HepG2 (cell line): Measurements from ENCODE around the gene TXNDC2. TPM values are rescaled to one million over a fixed set of nuclear protein-coding genes. Genes with fewer than 3 reads are reported as not detected.

Experiments used
- CBX2 ChIP-seq, 2 experiments: fragments of 200-600 bp in 1 of 2; sonication (generic); formaldehyde crosslinking in 1 of 2; IDR thresholded peaks; 2 replicates each; pipeline versions ENCODE4 v1.7.0 to v1.8.1; 2018 to 2022; ENCODE audit warnings: low read depth in 2 of 2, low read length in 1 of 2, mild to moderate bottlenecking in 1 of 2, missing genetic modification reagents in 1 of 2
- ESRRA ChIP-seq: sonication (generic); formaldehyde crosslinking; IDR thresholded peaks from 2 replicates; pipeline ENCODE4 v1.5.1; 2020; ENCODE audit warnings: mild to moderate bottlenecking, low read depth, missing genetic modification reagents
- FOXA1 ChIP-seq, 2 experiments: fragments of 450-650 bp in 1 of 2; sonication (generic) in 1 of 2; formaldehyde crosslinking in 1 of 2; IDR thresholded peaks; 2 replicates each; pipeline versions ENCODE4 v1.4.0 to v1.6.1; 2016 to 2020; ENCODE audit warnings: missing genetic modification reagents in 1 of 2
- HDAC6 ChIP-seq: fragments of 200-600 bp; sonication (generic); IDR thresholded peaks from 2 replicates; pipeline ENCODE4 v1.7.0; 2017; ENCODE audit warnings: mild to moderate bottlenecking, antibody characterized with exemption, low read length, low read depth
- HINFP ChIP-seq: sonication (generic); formaldehyde crosslinking; IDR thresholded peaks from 2 replicates; pipeline ENCODE4 v1.4.0; 2020; ENCODE audit warnings: low read depth, mild to moderate bottlenecking, missing genetic modification reagents
- KDM5B ChIP-seq: sonication (generic); formaldehyde crosslinking; IDR thresholded peaks from 2 replicates; pipeline ENCODE4 v1.4.0; 2020; ENCODE audit warnings: missing genetic modification reagents, mild to moderate bottlenecking, borderline replicate concordance
- NFAT5 ChIP-seq: sonication (generic); formaldehyde crosslinking; IDR thresholded peaks from 2 replicates; pipeline ENCODE4 v1.4.0; 2020; ENCODE audit warnings: missing genetic modification reagents
- PITX1 ChIP-seq: sonication (generic); formaldehyde crosslinking; IDR thresholded peaks from 2 replicates; pipeline ENCODE4 v1.5.1; 2020; ENCODE audit warnings: mild to moderate bottlenecking, missing genetic modification reagents
- SP2 ChIP-seq: sonication (generic); formaldehyde crosslinking; IDR thresholded peaks from 2 replicates; pipeline ENCODE4 v1.5.1; 2020; ENCODE audit warnings: mild to moderate bottlenecking, missing genetic modification reagents
- THAP11 ChIP-seq: IDR thresholded peaks from 2 replicates; pipeline ENCODE4 v1.6.1; 2016; ENCODE audit warnings: missing biosample characterization, missing genetic modification reagents
- ZBED4 ChIP-seq: sonication (generic); formaldehyde crosslinking; IDR thresholded peaks from 2 replicates; pipeline ENCODE4 v1.4.0; 2020; ENCODE audit warnings: missing genetic modification reagents, borderline replicate concordance
- ZBTB21 ChIP-seq: sonication (generic); formaldehyde crosslinking; IDR thresholded peaks from 2 replicates; pipeline ENCODE4 v1.4.0; 2020; ENCODE audit warnings: missing genetic modification reagents
- ZNF343 ChIP-seq: sonication (generic); formaldehyde crosslinking; IDR thresholded peaks from 2 replicates; pipeline ENCODE4 v1.4.0; 2020; ENCODE audit warnings: mild to moderate bottlenecking, missing genetic modification reagents
- ZNF501 ChIP-seq: sonication (generic); formaldehyde crosslinking; IDR thresholded peaks from 2 replicates; pipeline ENCODE4 v1.5.1; 2020; ENCODE audit warnings: mild to moderate bottlenecking, moderate library complexity, missing genetic modification reagents
- ZNF749 ChIP-seq: sonication (generic); formaldehyde crosslinking; IDR thresholded peaks from 2 replicates; pipeline ENCODE4 v1.8.0; 2022; ENCODE audit warnings: mild to moderate bottlenecking, missing genetic modification reagents, moderate library complexity, borderline replicate concordance
- ZNF879 ChIP-seq: sonication (generic); formaldehyde crosslinking; IDR thresholded peaks from 2 replicates; pipeline ENCODE4 v1.8.1; 2023; ENCODE audit warnings: missing genetic modification reagents
- polyA plus RNA-seq, 8 experiments: library from polyadenylated mRNA; depleted of rRNA in 3 of 8; stranded (reverse) in 7 of 8; unstranded in 1 of 8; fragments of >200 nt; fragmentation: Illumina TruSeq in 4 of 8; extraction: Trizol in 4 of 8; gene quantifications; 2 replicates each; pipeline versions ENCODE4 v1.2.1 to v1.2.3, GENCODE V29; 2011 to 2016; ENCODE audit warnings: low read depth in 4 of 8, missing spikeins in 1 of 8, mixed read lengths in 1 of 8; ENCODE audit not compliant: insufficient read depth in 1 of 8
- total RNA-seq, 5 experiments: library from RNA; depleted of rRNA; stranded (reverse); fragments of >200 nt; fragmentation: Illumina TruSeq; extraction: Trizol; gene quantifications; 2 replicates each; pipeline ENCODE4 v1.2.3, GENCODE V29; 2016; ENCODE audit warnings: low read depth in 1 of 5

The TXNDC2 gene
- total and polyA plus RNA-seq, 2 of the 13 experiments (the other 11 are each of a cell fraction or from before 2014, with no cell fraction given) = not detected

DNA sequence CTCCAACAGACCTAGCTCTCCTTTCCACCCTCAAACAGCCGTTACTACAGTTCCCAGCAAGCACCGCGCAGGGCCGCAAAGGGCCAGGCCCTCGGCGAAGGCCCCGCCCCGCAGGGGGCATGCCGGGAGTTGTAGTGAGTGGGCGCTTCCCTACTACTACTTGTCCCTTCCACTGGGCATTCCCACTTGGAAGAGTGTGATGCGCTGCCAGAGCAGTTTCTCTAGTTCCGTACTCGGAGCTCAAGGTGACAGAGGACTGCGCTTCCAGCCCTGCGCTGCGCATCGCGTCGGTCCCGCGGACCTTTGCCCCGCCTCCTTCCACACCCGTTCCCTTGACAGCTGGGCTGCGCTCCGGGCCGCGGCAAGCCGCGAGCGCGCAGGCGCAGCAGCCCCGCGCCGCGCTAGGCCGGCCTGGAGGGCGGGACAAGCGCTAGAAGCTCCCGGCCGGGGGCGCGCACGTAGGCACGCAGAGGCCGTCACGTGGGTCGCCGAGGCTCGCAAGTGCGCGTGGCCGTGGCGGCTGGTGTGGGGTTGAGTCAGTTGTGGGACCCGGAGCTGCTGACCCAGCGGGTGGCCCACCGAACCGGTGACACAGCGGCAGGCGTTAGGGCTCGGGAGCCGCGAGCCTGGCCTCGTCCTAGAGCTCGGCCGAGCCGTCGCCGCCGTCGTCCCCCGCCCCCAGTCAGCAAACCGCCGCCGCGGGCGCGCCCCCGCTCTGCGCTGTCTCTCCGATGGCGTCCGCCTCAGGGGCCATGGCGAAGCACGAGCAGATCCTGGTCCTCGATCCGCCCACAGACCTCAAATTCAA lies 28.0 kb downstream of the TXNDC2 start, which contains the start of gene VAPA (continued):
- TF ChIP-seq HINFP (CRISPR knock-in tag) (peak; percentile 80), ZNF879 (CRISPR knock-in tag) (peak; percentile 84; the same call in 1 of the 2 replicates), ZNF501 (CRISPR knock-in tag) (peak; percentile 76), HDAC6 (no peak), ESRRA (CRISPR knock-in tag) (no peak; the same call in 1 of the 2 replicates), NFAT5 (CRISPR knock-in tag) (peak; percentile 32; the same call in 1 of the 2 replicates), PITX1 (CRISPR knock-in tag) (peak; percentile 9; the same call in 1 of the 2 replicates), ZBED4 (no peak), ZBTB21 (no peak), THAP11 (CRISPR knock-in tag) (peak; percentile 98), SP2 (CRISPR knock-in tag) (peak; percentile 61; the same call in 1 of the 2 replicates), CBX2 (IDR thresholded peaks at IDR 0.05; ENCODE audit: low read depth, low read length) (no peak), CBX2 (CRISPR knock-in tag; IDR thresholded peaks at IDR 0.05; ENCODE audit: low read depth) (no peak), FOXA1 (IDR thresholded peaks at IDR 0.05) (no peak), FOXA1 (CRISPR knock-in tag; IDR thresholded peaks at IDR 0.05) (no peak), ZNF343 (CRISPR knock-in tag) (peak; percentile 56; the same call in 1 of the 2 replicates), ZNF749 (CRISPR knock-in tag) (no peak), KDM5B (CRISPR knock-in tag) (peak; percentile 74)
